HPDE6-E6E7 (cell line): Measurements from ENCODE around the gene MLLT3.

ENCODE experiments used
- DNase-seq: peaks from one replicate; pipeline ENCODE4 v3.0.0; 2011; ENCODE audit warnings: missing footprints; ENCODE audit errors: extremely low spot score

Gene MLLT3

GRCh38 chr9:20418485-20418884, 203.8 kb downstream of the MLLT3 start:
- no peak for DNase-seq

- no peak for DNase-seq
These were observed 204.8 kb downstream of the MLLT3 start for GRCh38 chr9:20417373-20418080.

DNA sequence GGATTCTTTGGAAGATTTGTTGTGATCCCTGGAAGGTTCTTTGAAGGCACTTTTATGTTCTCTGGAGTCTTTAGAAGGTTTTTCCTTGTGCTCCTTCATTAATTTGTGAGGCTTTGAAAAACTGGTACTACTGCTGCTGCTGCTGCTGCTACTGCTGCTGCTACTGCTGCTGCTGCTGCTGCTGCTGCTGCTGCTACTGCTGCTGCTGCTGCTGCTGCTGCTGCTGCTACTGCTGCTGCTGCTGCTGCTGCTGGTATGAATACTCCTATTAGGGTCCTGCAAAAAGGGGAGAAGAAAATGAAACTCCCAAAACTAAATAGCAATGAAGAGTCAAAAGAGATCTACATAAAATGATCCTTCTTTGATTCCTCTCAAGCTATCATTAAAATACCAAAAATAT, 208.1 kb downstream of the MLLT3 start:
- no peak for DNase-seq

DNA sequence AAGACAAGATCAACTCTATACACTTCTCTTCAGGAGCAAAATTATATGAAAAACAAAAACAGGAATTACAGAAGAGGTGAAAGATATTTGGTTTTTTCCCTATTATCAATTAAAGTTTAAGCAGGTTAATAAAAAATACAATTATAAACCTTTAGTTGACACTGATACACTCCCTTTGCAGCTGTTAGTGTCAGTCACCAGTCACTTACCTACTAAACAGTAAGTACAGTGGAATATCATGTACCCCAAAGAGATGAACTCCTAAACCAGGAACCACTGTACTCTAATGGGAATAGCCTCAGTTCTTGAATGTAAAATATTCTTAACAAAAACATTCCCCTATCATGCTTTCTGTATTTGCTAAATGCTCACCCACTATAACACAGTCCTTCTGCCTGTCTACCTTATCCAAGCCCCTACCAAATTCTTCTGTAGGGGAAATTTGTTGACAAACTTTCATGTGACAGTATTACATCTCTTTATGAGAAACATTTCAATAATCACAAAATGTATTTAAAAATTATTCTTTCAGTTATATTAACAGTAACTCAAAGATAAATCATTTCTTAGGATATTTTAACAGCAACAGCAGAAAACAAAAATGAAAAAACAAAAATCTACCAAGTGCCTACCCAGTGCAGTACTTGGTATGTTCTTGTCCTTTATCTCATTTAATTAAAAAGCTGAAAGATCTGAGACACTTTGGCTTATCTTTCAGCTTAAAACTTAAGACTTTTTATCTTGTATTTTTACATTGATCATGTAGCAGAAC, 212.8 kb downstream of the MLLT3 start:
- DNase-seq = no peak

DNA sequence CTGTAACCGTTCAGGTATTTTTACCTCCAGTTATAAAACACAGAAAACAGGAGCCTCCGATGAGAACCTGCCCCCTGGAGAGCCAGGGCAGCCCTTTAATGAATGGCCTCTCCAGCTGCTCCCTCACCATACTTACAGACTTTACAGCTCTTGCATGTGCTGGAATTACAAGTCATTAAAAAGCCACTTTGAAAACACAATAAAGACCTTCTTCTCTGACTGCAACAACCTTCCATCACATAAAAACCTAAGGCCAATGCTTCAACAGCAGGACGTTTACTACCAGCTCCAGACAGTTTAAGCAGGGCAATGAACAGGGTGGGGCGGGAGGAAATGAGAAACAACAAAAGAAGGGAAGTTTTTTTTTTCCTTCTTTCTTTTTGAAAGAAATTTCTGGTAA, 213.8 kb downstream of the MLLT3 start:
- no peak for DNase-seq

GRCh38 chr9:20407013-20407412, 215.3 kb downstream of the MLLT3 start:
- no peak for DNase-seq

- no peak for DNase-seq
These were observed 216.0 kb downstream of the MLLT3 start for GRCh38 chr9:20406344-20406743.

DNA sequence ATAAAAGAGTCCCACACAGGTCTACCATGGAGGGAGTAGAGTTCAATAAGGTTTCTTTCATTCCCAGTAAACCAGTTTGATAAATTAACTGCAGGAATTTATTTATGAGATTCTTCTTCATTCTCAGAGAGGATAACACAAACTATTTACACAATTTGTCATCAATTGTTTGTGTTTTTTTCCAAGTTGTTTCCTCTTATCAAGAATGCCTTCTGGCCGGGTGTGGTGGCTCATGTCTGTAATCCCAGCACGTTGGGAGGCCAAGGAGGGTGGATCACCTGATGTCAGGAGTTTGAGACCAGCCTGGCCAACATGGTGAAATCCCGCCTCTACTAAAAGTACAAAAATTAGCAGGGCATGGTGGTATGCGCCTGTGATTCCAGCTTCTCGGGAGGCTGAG, 216.7 kb downstream of the MLLT3 start:
- no peak for DNase-seq

GRCh38 chr9:20405078-20405477, 217.2 kb downstream of the MLLT3 start:
- no peak for DNase-seq

- no peak for DNase-seq
These were observed 218.0 kb downstream of the MLLT3 start for GRCh38 chr9:20404192-20404813.

GRCh38 chr9:20403346-20403745, 219.0 kb downstream of the MLLT3 start:
- DNase-seq = no peak

DNA sequence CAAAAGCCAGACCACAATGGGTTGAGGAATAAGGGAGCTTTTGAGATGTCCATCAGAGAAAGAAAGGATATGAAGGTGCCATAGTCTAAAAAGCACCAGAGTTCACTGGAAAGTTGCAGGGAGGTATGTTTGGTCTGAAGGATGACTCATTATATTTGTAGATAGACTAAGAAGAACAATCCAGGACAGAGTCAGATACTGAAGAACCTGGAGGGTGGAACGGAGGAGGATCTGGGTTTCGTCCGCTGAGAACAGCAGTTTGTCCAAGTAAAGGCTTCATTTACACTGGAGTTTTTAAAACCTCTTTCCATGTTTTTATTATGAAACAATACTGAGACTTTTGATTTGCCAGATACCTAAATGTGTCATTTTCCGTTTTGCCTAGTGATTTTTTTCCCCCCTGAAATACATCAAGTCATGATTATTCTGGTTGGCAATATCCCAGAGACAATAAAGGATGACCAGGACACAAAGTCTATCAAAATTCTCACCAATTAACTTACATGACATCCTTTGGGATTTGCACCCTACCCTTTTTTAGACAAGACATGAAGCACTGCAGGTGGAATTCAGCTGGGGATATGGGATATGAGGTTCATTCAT, 219.9 kb downstream of the MLLT3 start:
- no peak for DNase-seq

GRCh38 chr9:20398536-20399338, 223.6 kb downstream of the MLLT3 start:
- DNase-seq = no peak

- DNase-seq = no peak
These were observed 225.0 kb downstream of the MLLT3 start for GRCh38 chr9:20397348-20397747.

DNA sequence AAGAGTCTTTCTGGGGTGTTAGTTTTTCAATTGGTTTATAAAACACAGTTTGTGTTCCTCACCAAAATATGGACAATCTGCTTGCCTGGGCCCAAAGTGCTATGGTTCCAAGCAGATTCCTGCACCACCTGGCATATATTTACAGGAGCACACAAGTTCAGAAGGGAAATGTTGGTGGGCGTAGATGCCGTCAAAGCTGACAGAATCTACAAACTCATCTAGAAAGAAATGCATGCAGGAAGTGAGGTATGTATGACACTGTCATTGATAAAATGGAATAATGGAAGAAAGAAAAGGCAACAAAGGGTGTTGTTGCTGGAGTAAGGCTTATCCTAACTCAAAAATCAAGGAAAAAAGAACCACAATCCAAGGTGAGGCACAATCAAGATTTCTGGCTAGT, 225.8 kb downstream of the MLLT3 start:
- no peak for DNase-seq

- DNase-seq = no peak
These were observed 226.6 kb downstream of the MLLT3 start for GRCh38 chr9:20395651-20396050.

GRCh38 chr9:20394969-20395368, 227.3 kb downstream of the MLLT3 start:
- no peak for DNase-seq

DNA sequence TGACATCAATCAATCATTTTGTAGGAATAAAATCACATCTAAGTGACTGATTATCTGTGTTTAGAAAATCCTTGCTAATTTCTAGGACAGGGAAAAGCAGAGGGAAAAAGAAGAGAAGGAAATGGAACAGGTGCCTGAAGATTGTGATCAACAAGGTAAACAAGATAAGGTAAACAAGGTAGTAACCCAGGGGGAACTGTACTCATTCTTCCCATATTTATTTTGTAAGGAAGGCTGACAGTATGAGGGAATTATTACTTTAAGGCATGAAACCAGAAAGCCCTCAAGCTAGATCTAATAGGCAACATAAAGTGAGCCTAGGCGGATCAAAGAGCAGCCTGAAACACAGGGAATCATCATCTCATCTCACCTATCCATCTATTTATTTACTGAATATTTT, 231.1 kb downstream of the MLLT3 start:
- no peak for DNase-seq

- DNase-seq = no peak
These were observed 231.9 kb downstream of the MLLT3 start for GRCh38 chr9:20390400-20390799.

- DNase-seq = no peak
These were observed 235.2 kb downstream of the MLLT3 start for GRCh38 chr9:20387062-20387461.

- no peak for DNase-seq
These were observed 237.7 kb downstream of the MLLT3 start for GRCh38 chr9:20384642-20385041.
